GM12878 (cell line): ENCODE data around the gene IL34.

ENCODE experiments used
- CEBPB ChIP-seq, 2 experiments: fragments of 150-350 bp in 1 of 2; IDR thresholded peaks; 2 replicates each; pipeline ENCODE4 v1.6.1; 2012 to 2014; ENCODE audit warnings: low read depth in 2 of 2, low read length in 2 of 2, borderline replicate concordance in 1 of 2, inconsistent platforms in 1 of 2
- CEBPZ ChIP-seq: fragments of 150-350 bp; IDR thresholded peaks from 2 replicates; pipeline ENCODE4 v1.6.1; 2016; ENCODE audit warnings: low read depth, low read length
- CTCF ChIP-seq, 3 experiments: IDR thresholded peaks in 2 of 3; conservative IDR thresholded peaks in 1 of 3; 2 replicates each; pipeline ENCODE4 v1.5.1; 2011; ENCODE audit warnings: low read depth in 3 of 3, low read length in 3 of 3, mild to moderate bottlenecking in 3 of 3, control low read depth in 2 of 3, moderate library complexity in 2 of 3, inconsistent platforms in 1 of 3, mixed read lengths in 1 of 3; ENCODE audit not compliant: control insufficient read depth in 2 of 3, insufficient read depth in 1 of 3; ENCODE audit errors: extremely low read depth in 1 of 3
- NR2F1 ChIP-seq: fragments of 450-650 bp; conservative IDR thresholded peaks from 2 replicates; pipeline ENCODE4 v1.6.1; 2017; ENCODE audit warnings: mild to moderate bottlenecking
- POLR2A ChIP-seq: IDR thresholded peaks from 2 replicates; pipeline ENCODE4 v1.6.1; 2011; ENCODE audit warnings: low read depth, mild to moderate bottlenecking, low read length
- SP1 ChIP-seq: IDR thresholded peaks from one replicate; pipeline ENCODE4 v1.6.1; 2011; ENCODE audit warnings: low read depth, low read length
- TAF1 ChIP-seq: IDR thresholded peaks from 2 replicates; pipeline ENCODE4 v1.6.1; 2011; ENCODE audit warnings: mild to moderate bottlenecking, low read depth, low read length, borderline replicate concordance
- TCF12 ChIP-seq: IDR thresholded peaks from 2 replicates; pipeline ENCODE4 v1.6.1; 2011; ENCODE audit warnings: low read depth, mild to moderate bottlenecking, low read length
- ZNF384 ChIP-seq: IDR thresholded peaks from 2 replicates; pipeline ENCODE4 v1.6.1; 2012; ENCODE audit warnings: low read depth, mild to moderate bottlenecking, low read length, improper control_type of control experiment, borderline replicate concordance

GRCh38 chr16:70703835-70704381 lies 57.5 kb downstream of the IL34 start:
- TF ChIP-seq ZNF384, result no peak
- TF ChIP-seq CEBPB (IDR thresholded peaks at IDR 0.05; ENCODE audit: borderline replicate concordance in 1 of 2, low read depth in 2 of 2, low read length in 2 of 2), result no peak
- TF ChIP-seq POLR2A, result no peak
- no peak for TF ChIP-seq CEBPZ
- no peak for TF ChIP-seq CTCF (IDR thresholded peaks at IDR 0.05 in 2 of 3, conservative IDR thresholded peaks at IDR 0.05 in 1 of 3; ENCODE audit: control insufficient read depth in 2 of 3, extremely low read depth in 1 of 3, insufficient read depth in 1 of 3, low read depth in 3 of 3, low read length in 3 of 3)
- no peak for TF ChIP-seq NR2F1
- TF ChIP-seq TAF1, result no peak
- TF ChIP-seq SP1, result no peak
- no peak for TF ChIP-seq TCF12
